HEK293 (cell line): Measurements from ENCODE around the gene CETP.

ENCODE experiments used
- CTCF ChIP-seq: fragments of 450-650 bp; formaldehyde crosslinking; IDR thresholded peaks from 2 replicates; pipeline ENCODE4 v1.5.1; 2016; ENCODE audit warnings: missing biosample characterization, missing genetic modification characterization
- GLI4 ChIP-seq: fragments of 450-650 bp; formaldehyde crosslinking; IDR thresholded peaks from 2 replicates; pipeline ENCODE4 v1.5.1; 2016; ENCODE audit warnings: missing biosample characterization, missing genetic modification characterization
- MZF1 ChIP-seq: fragments of 450-650 bp; formaldehyde crosslinking; IDR thresholded peaks from 2 replicates; pipeline ENCODE4 v1.5.1; 2017; ENCODE audit warnings: missing biosample characterization, missing genetic modification characterization, borderline replicate concordance
- OSR2 ChIP-seq: fragments of 450-650 bp; formaldehyde crosslinking; IDR thresholded peaks from 2 replicates; pipeline ENCODE4 v1.5.1; 2016; ENCODE audit warnings: missing biosample characterization, missing genetic modification characterization
- TCF7L2 ChIP-seq: IDR thresholded peaks from 2 replicates; pipeline ENCODE4 v1.6.1; 2011; ENCODE audit warnings: low read depth, mild to moderate bottlenecking, inconsistent platforms, low read length, moderate library complexity, borderline replicate concordance
- ZNF133 ChIP-seq: fragments of 450-650 bp; formaldehyde crosslinking; IDR thresholded peaks from 2 replicates; pipeline ENCODE4 v1.5.1; 2016; ENCODE audit warnings: missing biosample characterization, missing genetic modification characterization
- ZNF174 ChIP-seq: fragments of 450-650 bp; formaldehyde crosslinking; IDR thresholded peaks from 2 replicates; pipeline ENCODE4 v1.5.0; 2017; ENCODE audit warnings: missing biosample characterization, mild to moderate bottlenecking, missing genetic modification characterization
- ZNF175 ChIP-seq: fragments of 450-650 bp; formaldehyde crosslinking; IDR thresholded peaks from 2 replicates; pipeline ENCODE4 v1.5.1; 2016; ENCODE audit warnings: missing biosample characterization, missing genetic modification characterization
- ZNF280C ChIP-seq: fragments of 450-650 bp; formaldehyde crosslinking; IDR thresholded peaks from 2 replicates; pipeline ENCODE4 v1.5.1; 2016; ENCODE audit warnings: missing biosample characterization, missing genetic modification characterization
- ZNF621 ChIP-seq: fragments of 450-650 bp; formaldehyde crosslinking; IDR thresholded peaks from 2 replicates; pipeline ENCODE4 v1.5.1; 2017; ENCODE audit warnings: missing biosample characterization, missing genetic modification characterization
- ZNF639 ChIP-seq: fragments of 450-650 bp; formaldehyde crosslinking; IDR thresholded peaks from 2 replicates; pipeline ENCODE4 v1.5.1; 2016; ENCODE audit warnings: missing biosample characterization, missing genetic modification characterization
- ZNF830 ChIP-seq: fragments of 450-650 bp; IDR thresholded peaks from 2 replicates; pipeline ENCODE4 v1.5.0; 2018; ENCODE audit warnings: missing biosample characterization, missing genetic modification characterization, low read depth, mild to moderate bottlenecking, moderate library complexity

- TF ChIP-seq ZNF280C (tag by site-specific recombination): no peak
- no peak for TF ChIP-seq ZNF174 (tag by site-specific recombination)
- no peak for TF ChIP-seq TCF7L2
- TF ChIP-seq CTCF: no peak
- TF ChIP-seq ZNF639: no peak
- no peak for TF ChIP-seq OSR2 (tag by site-specific recombination)
- no peak for TF ChIP-seq GLI4 (tag by site-specific recombination)
- no peak for TF ChIP-seq ZNF830
- no peak for TF ChIP-seq ZNF621 (tag by site-specific recombination)
- TF ChIP-seq MZF1 (tag by site-specific recombination): no peak
- TF ChIP-seq ZNF175 (tag by site-specific recombination): no peak
- no peak for TF ChIP-seq ZNF133 (tag by site-specific recombination)
These were observed 60.0 kb downstream of the CETP start for GRCh38 chr16:57021757-57022156.
